Pancreas (tissue), 10 donors: ENCODE data around the gene SORCS2. TPM values are rescaled to one million over a fixed set of nuclear protein-coding genes. Genes with fewer than 3 reads are reported as not detected.

ENCODE experiments used
- ATAC-seq, 4 donors: fragments of 200-7000 bp; cut with Tn5 transposase; one replicate each; pipeline versions ENCODE4 v1.8.0 to v1.9.1; 2020; ENCODE audit warnings: mild to moderate bottlenecking in 4 of 4, moderate library complexity in 4 of 4
- DNase-seq, 6 donors: peaks; one replicate each; pipeline ENCODE4 v3.0.0-alpha.2; 2020
- FAIRE-seq: peaks from 2 replicates; lab custom pipeline; 2012; peaks lifted over from hg19 to GRCh38; lab: Jason Lieb, UNC
- H3K27ac ChIP-seq, 4 donors: fragments of 200-600 bp; sonication (generic); 1 replicate in 3 of 4; 2 replicates in 1 of 4; pipeline versions ENCODE4 v1.5.0 to v1.8.0; 2020
- H3K27me3 ChIP-seq, 4 donors: fragments of 200-600 bp; one replicate each; pipeline ENCODE4 v1.8.0; 2021
- H3K36me3 ChIP-seq, 3 donors: fragments of 200-600 bp; sonication (generic) in 1 of 3; one replicate each; pipeline versions ENCODE4 v1.5.0 to v1.8.0; 2020 to 2021
- H3K4me1 ChIP-seq, 3 donors: fragments of 200-600 bp; one replicate each; pipeline ENCODE4 v1.8.0; 2021
- H3K4me3 ChIP-seq, 4 donors: fragments of 200-600 bp; sonication (generic) in 2 of 4; one replicate each; pipeline versions ENCODE4 v1.5.0 to v1.8.0; 2020 to 2021
- H3K9me3 ChIP-seq, 4 donors: fragments of 200-600 bp; one replicate each; pipeline ENCODE4 v1.8.0; 2021
- CTCF ChIP-seq, 4 donors: fragments of 200-600 bp; sonication (generic) in 3 of 4; IDR thresholded peaks; one replicate each; pipeline versions ENCODE4 v1.5.0 to v1.8.0; 2021; ENCODE audit warnings: antibody characterized with exemption in 4 of 4
- WGBS, 2 donors: extraction: QIAGEN DNeasy Blood & Tissue Kit; methylation state at CpG; one replicate each; pipeline ENCODE4 v1.1.7; 2013; 5-methylcytosine and 5-hydroxymethylcytosine counted together
- intact Hi-C, 3 donors: fragments of 100-400 bp; cut with DNase I; formaldehyde crosslinking; loops; one replicate each; pipeline versions ENCODE4 v1.11.1 to v1.14.2; 2022
- polyA plus RNA-seq, 2 donors: library from polyadenylated mRNA; stranded (reverse); fragments of 200-250 nt; gene quantifications; one replicate each; pipeline ENCODE4 v1.2.3, GENCODE V29; 2013
- total RNA-seq, 6 donors: library from RNA; stranded (reverse); fragmentation: NEBNext Ultra II Directional in 4 of 6; extraction: Animal tissue kit (Norgen Biotek cat#: 25700) in 4 of 6; gene quantifications; one replicate each; pipeline versions ENCODE4 v1.2.1 to v1.2.4, GENCODE V29; 2021 to 2023
- donor health status: healthy with polysubstance abuse.
- donor health status: DM: no; HTN: no; CAD: no; lungs with moderate emphysema.
- donor health status: DM: no; HTN: no; CAD: no.
- donor health status: control.
- donor health status: control.
- donor health status: Bipolar disorder and iron deficiency.
- donor health status: DM: yes; HTN: yes; CAD: no.
- donor health status: DM: no; HTN: no; CAD: no.
- donor health status: DM: no; HTN: no; CAD: no.
- donor health status: DM: yes; HTN: yes; CAD: no.

The SORCS2 gene
- total and polyA plus RNA-seq, 8 donors = 0.14 to 1.7 (median 0.42) TPM

DNA sequence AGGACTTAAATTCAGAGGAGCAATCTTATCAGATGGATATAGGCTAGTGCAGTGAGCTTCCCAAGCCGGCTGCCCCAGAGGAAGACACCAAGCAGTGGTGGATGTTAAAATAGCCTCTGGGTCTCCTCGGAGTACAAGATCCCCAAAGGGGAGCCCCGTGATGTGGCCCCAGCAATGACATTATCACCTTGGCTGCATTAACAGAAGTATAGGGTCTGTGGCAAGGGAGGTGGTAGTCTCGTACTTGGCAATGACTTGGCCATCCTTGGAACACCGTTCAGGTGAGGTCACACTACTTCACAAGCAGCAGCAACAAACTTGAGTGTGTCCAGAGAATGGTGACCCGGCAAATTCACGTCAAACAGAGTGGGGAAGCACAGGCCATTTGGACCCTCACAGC, 174.6 kb downstream of the SORCS2 start:
- FAIRE-seq (no peak), DNase-seq (peak in 1 of 6 donors; percentile 12), ATAC-seq (no peak)
- peaks cover 0 to 7% (median 0%) of the 10 kb centered on the region in 4 donors for H3K27me3 ChIP-seq
- no peak for TF ChIP-seq CTCF (IDR thresholded peaks at IDR 0.05)
- 56 to 62% methylated on average over 7 of the region's 7 CpGs for WGBS, 2 donors
- H3K4me1 ChIP-seq = no peaks in the 10 kb centered on the region
- intact Hi-C loops = no loop called here
- no peaks in the 10 kb centered on the region for H3K9me3 ChIP-seq
- no peaks in the 10 kb centered on the region for H3K36me3 ChIP-seq
- H3K4me3 ChIP-seq = no peak overlapping the region
- no peak overlapping the region for H3K27ac ChIP-seq

DNA sequence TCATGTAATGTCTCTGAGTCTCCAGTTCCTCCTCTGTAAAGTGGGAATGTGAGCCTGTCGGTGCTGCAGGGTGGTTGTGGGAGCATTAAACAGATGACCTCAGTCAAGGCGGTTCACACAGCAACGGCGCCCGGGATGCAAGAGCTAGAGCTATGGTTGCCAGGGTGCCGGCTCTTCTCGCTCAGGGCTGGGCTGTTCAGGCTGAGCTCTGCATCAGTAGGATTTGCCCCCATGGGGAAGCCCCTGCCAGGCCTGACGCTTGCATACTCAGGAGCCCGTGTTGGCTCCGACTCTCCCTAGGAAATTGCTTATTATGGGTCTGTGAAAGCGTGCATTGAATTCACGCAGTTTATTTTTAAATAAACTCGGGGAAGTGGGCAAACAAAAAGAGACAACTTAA, 175.1 kb downstream of the SORCS2 start:
- H3K4me3 ChIP-seq = no peak overlapping the region
- H3K27ac ChIP-seq = no peak overlapping the region
- no peaks in the 10 kb centered on the region for H3K4me1 ChIP-seq
- no peaks in the 10 kb centered on the region for H3K9me3 ChIP-seq
- intact Hi-C loops = no loop called here
- DNase-seq (peak in 2 of 6 donors; percentile 34 to 39), FAIRE-seq (no peak), ATAC-seq (no peak)
- H3K27me3 ChIP-seq = peaks cover 0 to 7% (median 0%) of the 10 kb centered on the region in 4 donors
- H3K36me3 ChIP-seq = no peaks in the 10 kb centered on the region
- TF ChIP-seq CTCF (IDR thresholded peaks at IDR 0.05) = no peak
- WGBS, 2 donors = 31 to 33% methylated on average over 13 of the region's 13 CpGs

- ATAC-seq (no peak), DNase-seq (peak in 2 of 6 donors; percentile 13 to 14), FAIRE-seq (no peak)
- no peak for TF ChIP-seq CTCF (IDR thresholded peaks at IDR 0.05)
- 45 to 47% methylated on average over 8 of the region's 8 CpGs for WGBS, 2 donors
- H3K4me3 ChIP-seq = no peak overlapping the region
- H3K27ac ChIP-seq = no peak overlapping the region
- intact Hi-C loops = no loop called here
- H3K4me1 ChIP-seq = no peaks in the 10 kb centered on the region
- H3K36me3 ChIP-seq = no peaks in the 10 kb centered on the region
- H3K9me3 ChIP-seq = no peaks in the 10 kb centered on the region
- H3K27me3 ChIP-seq = peaks cover 0 to 7% (median 0%) of the 10 kb centered on the region in 4 donors
These were observed 175.5 kb downstream of the SORCS2 start for GRCh38 chr4:7367864-7368277.

GRCh38 chr4:7368296-7368695, 176.0 kb downstream of the SORCS2 start:
- Histone ChIP-seq H3K36me3 (no peaks in the 10 kb centered on the region), H3K4me3 (no peak overlapping the region), H3K27ac (no peak overlapping the region), H3K9me3 (no peaks in the 10 kb centered on the region), H3K27me3 (peaks cover 0 to 7% (median 0%) of the 10 kb centered on the region in 4 donors), H3K4me1 (no peaks in the 10 kb centered on the region)
- FAIRE-seq (no peak), DNase-seq (peak in 2 of 6 donors; percentile 39 to 42), ATAC-seq (no peak)
- TF ChIP-seq CTCF (IDR thresholded peaks at IDR 0.05) = no peak
- intact Hi-C loops = no loop called here
- 65 to 75% methylated on average over 7 of the region's 7 CpGs for WGBS, 2 donors

GRCh38 chr4:7369511-7369910, 177.2 kb downstream of the SORCS2 start:
- Histone ChIP-seq H3K4me3 (no peak overlapping the region), H3K9me3 (no peaks in the 10 kb centered on the region), H3K27me3 (peaks cover 0 to 7% (median 0%) of the 10 kb centered on the region in 4 donors), H3K4me1 (no peaks in the 10 kb centered on the region), H3K27ac (no peak overlapping the region), H3K36me3 (no peaks in the 10 kb centered on the region)
- WGBS, 2 donors = 52 to 62% methylated on average over 13 of the region's 13 CpGs
- TF ChIP-seq CTCF (IDR thresholded peaks at IDR 0.05) = no peak
- DNase-seq = peak in 2 of 6 donors; percentile 46 to 48
- intact Hi-C loops = no loop called here
- FAIRE-seq = no peak
- ATAC-seq = no peak
